HepG2 (cell line): ENCODE data around the gene ERICH6. TPM values are rescaled to one million over a fixed set of nuclear protein-coding genes. Genes with fewer than 3 reads are reported as not detected.

Source experiments
- ARNT2 ChIP-seq: sonication (generic); formaldehyde crosslinking; IDR thresholded peaks from 2 replicates; pipeline ENCODE4 v1.8.0; 2022; ENCODE audit warnings: mild to moderate bottlenecking, low read depth, missing genetic modification reagents, moderate library complexity
- HMG20B ChIP-seq: conservative IDR thresholded peaks from 2 replicates; pipeline ENCODE4 v1.6.1; 2016; ENCODE audit warnings: missing genetic modification reagents, missing compliant biosample characterization
- NFE2L2 ChIP-seq: fragments of 150-350 bp; IDR thresholded peaks from 2 replicates; pipeline ENCODE4 v1.6.1; 2014; ENCODE audit warnings: low read length
- NFIB ChIP-seq: sonication (generic); formaldehyde crosslinking; IDR thresholded peaks from 2 replicates; pipeline ENCODE4 v1.9.0; 2021; ENCODE audit warnings: missing genetic modification reagents, mild to moderate bottlenecking, borderline replicate concordance
- RFXAP ChIP-seq: sonication (generic); formaldehyde crosslinking; IDR thresholded peaks from 2 replicates; pipeline ENCODE4 v1.4.0; 2020; ENCODE audit warnings: missing genetic modification reagents, borderline replicate concordance
- SOX13 ChIP-seq, 3 experiments: fragments of 450-650 bp in 1 of 3; sonication (generic) in 1 of 3; formaldehyde crosslinking in 1 of 3; IDR thresholded peaks in 2 of 3; conservative IDR thresholded peaks in 1 of 3; 2 replicates each; pipeline versions ENCODE4 v1.5.0 to v1.6.1; 2016 to 2020; ENCODE audit warnings: antibody characterized with exemption in 1 of 3, mild to moderate bottlenecking in 1 of 3, missing compliant biosample characterization in 1 of 3, missing genetic modification reagents in 1 of 3, moderate library complexity in 1 of 3
- SSRP1 ChIP-seq: IDR thresholded peaks from 2 replicates; pipeline ENCODE4 v1.6.1; 2016; ENCODE audit warnings: control low read depth
- ZBTB33 ChIP-seq: sonication (generic); formaldehyde crosslinking; IDR thresholded peaks from 2 replicates; pipeline ENCODE4 v1.4.0; 2020; ENCODE audit warnings: missing genetic modification reagents
- ZBTB37 ChIP-seq: sonication (generic); formaldehyde crosslinking; IDR thresholded peaks from 2 replicates; pipeline ENCODE4 v1.4.0; 2020; ENCODE audit warnings: mild to moderate bottlenecking, missing genetic modification reagents
- ZMAT3 ChIP-seq: sonication (generic); formaldehyde crosslinking; conservative IDR thresholded peaks from 2 replicates; pipeline ENCODE4 v1.7.0; 2021; ENCODE audit warnings: missing genetic modification reagents
- ZNF557 ChIP-seq: sonication (generic); formaldehyde crosslinking; IDR thresholded peaks from 2 replicates; pipeline ENCODE4 v1.4.0; 2020; ENCODE audit warnings: missing genetic modification reagents
- ZZZ3 ChIP-seq: sonication (generic); formaldehyde crosslinking; IDR thresholded peaks from 2 replicates; pipeline ENCODE4 v1.4.0; 2020; ENCODE audit warnings: missing genetic modification reagents, mild to moderate bottlenecking, borderline replicate concordance
- polyA plus RNA-seq, 8 experiments: library from polyadenylated mRNA; depleted of rRNA in 3 of 8; stranded (reverse) in 7 of 8; unstranded in 1 of 8; fragments of >200 nt; fragmentation: Illumina TruSeq in 4 of 8; extraction: Trizol in 4 of 8; gene quantifications; 2 replicates each; pipeline versions ENCODE4 v1.2.1 to v1.2.3, GENCODE V29; 2011 to 2016; ENCODE audit warnings: low read depth in 4 of 8, missing spikeins in 1 of 8, mixed read lengths in 1 of 8; ENCODE audit not compliant: insufficient read depth in 1 of 8
- total RNA-seq, 5 experiments: library from RNA; depleted of rRNA; stranded (reverse); fragments of >200 nt; fragmentation: Illumina TruSeq; extraction: Trizol; gene quantifications; 2 replicates each; pipeline ENCODE4 v1.2.3, GENCODE V29; 2016; ENCODE audit warnings: low read depth in 1 of 5
- TF ChIP-seq, protein P1 (sequence below): sonication (generic); formaldehyde crosslinking; IDR thresholded peaks from 2 replicates; pipeline ENCODE4 v1.5.0; 2020; ENCODE audit warnings: mild to moderate bottlenecking, missing genetic modification reagents, borderline replicate concordance
- TF ChIP-seq, protein P2 (sequence below): sonication (generic); formaldehyde crosslinking; IDR thresholded peaks from 2 replicates; pipeline ENCODE4 v1.5.1; 2020; ENCODE audit warnings: mild to moderate bottlenecking, missing genetic modification reagents, moderate library complexity

Gene ERICH6
- total and polyA plus RNA-seq, 2 of the 13 experiments (the other 11 are each of a cell fraction or from before 2014, with no cell fraction given), result 0.03 TPM; not detected in 1

DNA sequence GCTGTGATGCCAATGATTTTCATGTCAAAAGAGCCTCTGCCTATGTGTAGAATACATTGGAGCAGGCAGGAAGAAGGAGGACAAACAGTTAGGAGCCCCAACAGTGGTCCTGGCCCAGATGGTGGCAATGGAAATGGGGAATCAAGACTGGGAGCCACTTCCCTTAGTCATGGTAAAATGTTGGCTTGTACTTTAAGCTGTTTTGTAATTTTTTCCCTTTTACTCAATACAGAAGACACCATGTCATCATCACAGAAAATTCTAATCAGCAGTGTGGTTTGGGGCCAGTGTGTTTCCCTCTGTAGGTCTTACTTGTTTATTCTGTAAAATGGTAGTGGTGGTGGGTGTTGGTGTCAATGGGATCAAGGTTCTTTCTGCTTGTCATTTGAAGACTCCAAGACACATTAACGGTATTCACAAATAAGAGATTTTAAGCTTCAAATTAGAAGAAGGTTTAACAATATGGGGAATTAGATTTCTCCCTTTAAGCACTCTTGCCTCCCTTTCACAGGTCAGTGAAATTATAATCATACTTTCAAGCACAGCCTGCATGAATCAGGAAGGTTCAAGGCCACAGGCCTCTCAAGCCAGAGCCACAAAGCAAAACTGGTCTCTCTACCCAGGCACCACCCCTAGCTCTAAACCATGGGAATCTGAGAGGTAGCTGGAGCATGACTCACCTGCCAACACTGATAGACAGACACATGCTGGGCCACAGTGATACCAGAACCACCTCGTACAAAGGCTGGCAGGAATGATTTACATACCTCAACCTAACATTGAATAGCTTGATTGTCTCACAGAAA is 34.4 kb upstream of the ERICH6 start (continued):
- no peak for TF ChIP-seq ZBTB33 (CRISPR knock-in tag)
- TF ChIP-seq NFE2L2, result peak; percentile 60; the same call in 1 of the 2 replicates
- TF ChIP-seq, protein P1, sequence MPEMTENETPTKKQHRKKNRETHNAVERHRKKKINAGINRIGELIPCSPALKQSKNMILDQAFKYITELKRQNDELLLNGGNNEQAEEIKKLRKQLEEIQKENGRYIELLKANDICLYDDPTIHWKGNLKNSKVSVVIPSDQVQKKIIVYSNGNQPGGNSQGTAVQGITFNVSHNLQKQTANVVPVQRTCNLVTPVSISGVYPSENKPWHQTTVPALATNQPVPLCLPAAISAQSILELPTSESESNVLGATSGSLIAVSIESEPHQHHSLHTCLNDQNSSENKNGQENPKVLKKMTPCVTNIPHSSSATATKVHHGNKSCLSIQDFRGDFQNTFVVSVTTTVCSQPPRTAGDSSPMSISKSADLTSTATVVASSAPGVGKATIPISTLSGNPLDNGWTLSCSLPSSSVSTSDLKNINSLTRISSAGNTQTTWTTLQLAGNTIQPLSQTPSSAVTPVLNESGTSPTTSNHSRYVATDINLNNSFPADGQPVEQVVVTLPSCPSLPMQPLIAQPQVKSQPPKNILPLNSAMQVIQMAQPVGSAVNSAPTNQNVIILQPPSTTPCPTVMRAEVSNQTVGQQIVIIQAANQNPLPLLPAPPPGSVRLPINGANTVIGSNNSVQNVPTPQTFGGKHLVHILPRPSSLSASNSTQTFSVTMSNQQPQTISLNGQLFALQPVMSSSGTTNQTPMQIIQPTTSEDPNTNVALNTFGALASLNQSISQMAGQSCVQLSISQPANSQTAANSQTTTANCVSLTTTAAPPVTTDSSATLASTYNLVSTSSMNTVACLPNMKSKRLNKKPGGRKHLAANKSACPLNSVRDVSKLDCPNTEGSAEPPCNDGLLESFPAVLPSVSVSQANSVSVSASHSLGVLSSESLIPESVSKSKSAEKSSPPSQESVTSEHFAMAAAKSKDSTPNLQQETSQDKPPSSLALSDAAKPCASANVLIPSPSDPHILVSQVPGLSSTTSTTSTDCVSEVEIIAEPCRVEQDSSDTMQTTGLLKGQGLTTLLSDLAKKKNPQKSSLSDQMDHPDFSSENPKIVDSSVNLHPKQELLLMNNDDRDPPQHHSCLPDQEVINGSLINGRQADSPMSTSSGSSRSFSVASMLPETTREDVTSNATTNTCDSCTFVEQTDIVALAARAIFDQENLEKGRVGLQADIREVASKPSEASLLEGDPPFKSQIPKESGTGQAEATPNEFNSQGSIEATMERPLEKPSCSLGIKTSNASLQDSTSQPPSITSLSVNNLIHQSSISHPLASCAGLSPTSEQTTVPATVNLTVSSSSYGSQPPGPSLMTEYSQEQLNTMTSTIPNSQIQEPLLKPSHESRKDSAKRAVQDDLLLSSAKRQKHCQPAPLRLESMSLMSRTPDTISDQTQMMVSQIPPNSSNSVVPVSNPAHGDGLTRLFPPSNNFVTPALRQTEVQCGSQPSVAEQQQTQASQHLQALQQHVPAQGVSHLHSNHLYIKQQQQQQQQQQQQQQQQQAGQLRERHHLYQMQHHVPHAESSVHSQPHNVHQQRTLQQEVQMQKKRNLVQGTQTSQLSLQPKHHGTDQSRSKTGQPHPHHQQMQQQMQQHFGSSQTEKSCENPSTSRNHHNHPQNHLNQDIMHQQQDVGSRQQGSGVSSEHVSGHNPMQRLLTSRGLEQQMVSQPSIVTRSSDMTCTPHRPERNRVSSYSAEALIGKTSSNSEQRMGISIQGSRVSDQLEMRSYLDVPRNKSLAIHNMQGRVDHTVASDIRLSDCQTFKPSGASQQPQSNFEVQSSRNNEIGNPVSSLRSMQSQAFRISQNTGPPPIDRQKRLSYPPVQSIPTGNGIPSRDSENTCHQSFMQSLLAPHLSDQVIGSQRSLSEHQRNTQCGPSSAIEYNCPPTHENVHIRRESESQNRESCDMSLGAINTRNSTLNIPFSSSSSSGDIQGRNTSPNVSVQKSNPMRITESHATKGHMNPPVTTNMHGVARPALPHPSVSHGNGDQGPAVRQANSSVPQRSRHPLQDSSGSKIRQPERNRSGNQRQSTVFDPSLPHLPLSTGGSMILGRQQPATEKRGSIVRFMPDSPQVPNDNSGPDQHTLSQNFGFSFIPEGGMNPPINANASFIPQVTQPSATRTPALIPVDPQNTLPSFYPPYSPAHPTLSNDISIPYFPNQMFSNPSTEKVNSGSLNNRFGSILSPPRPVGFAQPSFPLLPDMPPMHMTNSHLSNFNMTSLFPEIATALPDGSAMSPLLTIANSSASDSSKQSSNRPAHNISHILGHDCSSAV (CRISPR knock-in tag), result no peak
- no peak for TF ChIP-seq HMG20B
- TF ChIP-seq RFXAP, result no peak
- TF ChIP-seq, protein P2, sequence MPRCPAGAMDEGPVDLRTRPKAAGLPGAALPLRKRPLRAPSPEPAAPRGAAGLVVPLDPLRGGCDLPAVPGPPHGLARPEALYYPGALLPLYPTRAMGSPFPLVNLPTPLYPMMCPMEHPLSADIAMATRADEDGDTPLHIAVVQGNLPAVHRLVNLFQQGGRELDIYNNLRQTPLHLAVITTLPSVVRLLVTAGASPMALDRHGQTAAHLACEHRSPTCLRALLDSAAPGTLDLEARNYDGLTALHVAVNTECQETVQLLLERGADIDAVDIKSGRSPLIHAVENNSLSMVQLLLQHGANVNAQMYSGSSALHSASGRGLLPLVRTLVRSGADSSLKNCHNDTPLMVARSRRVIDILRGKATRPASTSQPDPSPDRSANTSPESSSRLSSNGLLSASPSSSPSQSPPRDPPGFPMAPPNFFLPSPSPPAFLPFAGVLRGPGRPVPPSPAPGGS (CRISPR knock-in tag), result no peak
- TF ChIP-seq ARNT2 (CRISPR knock-in tag), result no peak
- TF ChIP-seq ZMAT3, result no peak
- no peak for TF ChIP-seq SSRP1 (CRISPR knock-in tag)
- no peak for TF ChIP-seq SOX13 (IDR thresholded peaks at IDR 0.05)
- peak in 1 of 2 experiments; percentile 69; a peak in 1 of 4 replicates for TF ChIP-seq SOX13 (CRISPR knock-in tag; conservative IDR thresholded peaks at IDR 0.05 in 1 of 2, IDR thresholded peaks at IDR 0.05 in 1 of 2)
- no peak for TF ChIP-seq ZBTB37 (CRISPR knock-in tag)
- TF ChIP-seq ZZZ3 (CRISPR knock-in tag), result no peak
- no peak for TF ChIP-seq ZNF557 (CRISPR knock-in tag)
- no peak for TF ChIP-seq NFIB (CRISPR knock-in tag)
